ENCODE measurements around the gene PSMC2.
A peak's percentile ranks its signal among the peaks of the same experiment; 100 is the strongest.

PSMC2 gene

DNA sequence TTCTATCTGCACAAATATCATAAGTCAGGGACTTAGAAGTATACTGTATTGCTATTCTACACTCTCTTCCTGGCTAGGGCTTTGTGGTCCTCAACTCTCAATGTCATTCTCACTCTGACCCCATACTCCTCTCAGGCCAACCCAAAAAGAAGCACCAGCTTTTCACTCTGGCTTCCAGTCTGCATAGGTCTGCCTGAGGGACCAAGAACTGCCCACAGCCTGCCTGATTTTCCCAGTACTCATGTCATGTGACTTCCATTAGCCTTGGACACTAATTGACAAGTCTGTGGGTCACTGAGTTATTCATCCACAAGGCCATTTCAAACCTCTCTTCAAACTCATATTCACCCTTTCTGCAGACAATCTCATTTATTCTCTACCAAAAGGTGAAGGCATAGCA, 30.4 kb upstream of the PSMC2 start:
- DNase-seq (ENCODE audit: low spot score) = no peak

DNA sequence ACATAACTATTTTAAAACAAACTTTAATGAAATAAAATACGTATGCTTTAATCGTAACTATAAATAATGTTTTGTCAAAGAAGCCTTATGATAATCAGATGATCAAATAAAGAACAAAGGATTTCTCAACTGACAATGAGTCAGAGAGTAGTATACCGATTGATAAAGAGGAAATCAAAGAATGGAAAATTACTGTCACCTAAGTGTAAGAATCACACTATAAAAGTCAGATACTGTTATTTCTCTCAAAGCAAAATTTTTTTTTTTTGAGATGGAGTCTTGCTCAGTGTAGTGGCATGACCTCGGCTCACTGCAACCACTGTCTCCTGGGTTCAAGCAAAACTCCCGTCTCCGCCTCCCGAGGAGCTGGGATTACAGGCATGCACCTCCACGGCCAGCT, 21.7 kb upstream of the PSMC2 start:
- TF ChIP-seq, protein P1, sequence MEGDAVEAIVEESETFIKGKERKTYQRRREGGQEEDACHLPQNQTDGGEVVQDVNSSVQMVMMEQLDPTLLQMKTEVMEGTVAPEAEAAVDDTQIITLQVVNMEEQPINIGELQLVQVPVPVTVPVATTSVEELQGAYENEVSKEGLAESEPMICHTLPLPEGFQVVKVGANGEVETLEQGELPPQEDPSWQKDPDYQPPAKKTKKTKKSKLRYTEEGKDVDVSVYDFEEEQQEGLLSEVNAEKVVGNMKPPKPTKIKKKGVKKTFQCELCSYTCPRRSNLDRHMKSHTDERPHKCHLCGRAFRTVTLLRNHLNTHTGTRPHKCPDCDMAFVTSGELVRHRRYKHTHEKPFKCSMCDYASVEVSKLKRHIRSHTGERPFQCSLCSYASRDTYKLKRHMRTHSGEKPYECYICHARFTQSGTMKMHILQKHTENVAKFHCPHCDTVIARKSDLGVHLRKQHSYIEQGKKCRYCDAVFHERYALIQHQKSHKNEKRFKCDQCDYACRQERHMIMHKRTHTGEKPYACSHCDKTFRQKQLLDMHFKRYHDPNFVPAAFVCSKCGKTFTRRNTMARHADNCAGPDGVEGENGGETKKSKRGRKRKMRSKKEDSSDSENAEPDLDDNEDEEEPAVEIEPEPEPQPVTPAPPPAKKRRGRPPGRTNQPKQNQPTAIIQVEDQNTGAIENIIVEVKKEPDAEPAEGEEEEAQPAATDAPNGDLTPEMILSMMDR (IDR thresholded peaks at IDR 0.05; ENCODE audit: extremely low read depth, missing control alignments) = no peak
- DNase-seq (ENCODE audit: low spot score) = no peak

More for the DNA sequence above, 30.4 kb upstream of the PSMC2 start:
- TF ChIP-seq, protein P1 (IDR thresholded peaks at IDR 0.05; ENCODE audit: extremely low read depth, missing control alignments) = no peak

DNA sequence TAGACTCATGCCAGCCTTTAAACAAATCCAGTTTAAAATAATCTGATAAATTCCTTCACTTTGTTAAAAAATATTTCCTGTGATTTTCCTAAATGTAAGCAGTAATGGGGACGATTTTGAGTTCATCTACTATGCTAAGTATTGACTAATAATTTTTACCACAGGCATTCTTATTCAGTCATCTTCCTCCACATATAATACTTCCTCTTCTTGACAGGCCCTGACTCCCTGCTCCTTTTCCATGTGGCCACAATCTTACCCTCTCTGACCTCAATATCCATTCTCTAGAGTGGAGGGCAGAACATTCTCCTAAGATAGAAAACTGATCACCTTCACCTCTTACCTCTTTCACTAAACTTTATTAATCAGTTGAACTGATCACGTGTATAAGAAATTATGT, 10.7 kb upstream of the PSMC2 start:
- DNase-seq (ENCODE audit: low spot score) = no peak
- TF ChIP-seq, protein P1 (IDR thresholded peaks at IDR 0.05; ENCODE audit: extremely low read depth, missing control alignments) = no peak

DNA sequence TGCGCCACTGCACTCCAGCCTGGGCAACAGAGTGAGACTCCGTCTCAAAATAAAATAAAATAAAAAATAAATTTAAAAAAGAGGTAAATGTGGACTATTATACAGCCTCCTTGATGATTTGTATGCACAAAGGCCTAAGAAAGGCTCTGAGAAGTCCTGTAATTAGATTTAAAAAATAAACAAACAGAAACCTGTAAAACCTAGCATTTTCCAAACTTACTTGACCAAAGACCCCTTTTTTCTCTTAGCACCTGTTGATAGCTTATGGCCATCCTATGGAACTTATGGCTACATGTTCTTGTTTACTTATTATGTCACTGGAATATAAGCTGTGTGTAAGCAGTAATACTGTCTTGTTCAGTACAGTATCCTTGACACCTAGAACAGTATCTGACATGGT, 8.6 kb upstream of the PSMC2 start:
- TF ChIP-seq, protein P1 (IDR thresholded peaks at IDR 0.05; ENCODE audit: extremely low read depth, missing control alignments) = no peak
- no peak for DNase-seq (ENCODE audit: low spot score)

DNA sequence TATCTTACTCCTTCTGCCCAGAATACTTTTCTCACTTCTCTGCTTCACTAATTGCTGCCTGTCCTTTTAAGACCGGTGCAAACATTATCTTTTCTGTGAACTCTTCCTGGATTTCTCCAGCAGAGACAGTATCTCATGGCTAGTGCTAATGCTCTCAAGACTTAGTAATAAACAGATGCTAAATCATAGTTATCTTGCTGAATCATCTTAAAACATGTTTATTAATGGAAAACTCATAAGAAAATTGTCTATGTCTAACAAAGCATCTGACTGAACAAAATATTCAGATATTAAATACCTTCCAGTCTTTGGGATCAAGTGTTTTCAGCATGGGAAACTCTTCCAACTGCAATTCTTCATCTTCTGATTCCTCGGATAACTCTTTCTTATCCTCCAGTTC, 6.0 kb upstream of the PSMC2 start:
- TF ChIP-seq, protein P1 (IDR thresholded peaks at IDR 0.05; ENCODE audit: extremely low read depth, missing control alignments) = no peak

DNA sequence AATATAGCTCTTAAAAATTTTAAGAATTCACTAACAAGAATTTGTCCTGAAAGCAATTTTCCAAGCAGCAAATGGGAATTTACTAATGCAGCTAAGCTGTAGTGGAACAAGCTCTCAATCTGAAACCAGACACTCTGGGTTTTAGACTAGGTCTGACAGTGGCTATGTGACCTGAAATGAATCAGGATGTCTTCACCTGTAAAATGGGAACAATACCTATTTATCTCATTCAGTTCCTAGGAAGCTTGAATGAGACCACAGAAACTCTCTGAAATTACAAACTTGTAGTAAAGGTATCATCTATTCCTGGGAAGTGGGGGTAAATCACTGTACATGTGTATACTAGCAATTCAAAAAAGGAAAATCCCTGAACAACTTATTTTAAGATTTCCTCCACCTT, 4.1 kb upstream of the PSMC2 start:
- TF ChIP-seq, protein P1 (IDR thresholded peaks at IDR 0.05; ENCODE audit: extremely low read depth, missing control alignments) = no peak
- no peak for DNase-seq (ENCODE audit: low spot score)

More for the DNA sequence above, 6.0 kb upstream of the PSMC2 start:
- DNase-seq (ENCODE audit: low spot score) = no peak

DNA sequence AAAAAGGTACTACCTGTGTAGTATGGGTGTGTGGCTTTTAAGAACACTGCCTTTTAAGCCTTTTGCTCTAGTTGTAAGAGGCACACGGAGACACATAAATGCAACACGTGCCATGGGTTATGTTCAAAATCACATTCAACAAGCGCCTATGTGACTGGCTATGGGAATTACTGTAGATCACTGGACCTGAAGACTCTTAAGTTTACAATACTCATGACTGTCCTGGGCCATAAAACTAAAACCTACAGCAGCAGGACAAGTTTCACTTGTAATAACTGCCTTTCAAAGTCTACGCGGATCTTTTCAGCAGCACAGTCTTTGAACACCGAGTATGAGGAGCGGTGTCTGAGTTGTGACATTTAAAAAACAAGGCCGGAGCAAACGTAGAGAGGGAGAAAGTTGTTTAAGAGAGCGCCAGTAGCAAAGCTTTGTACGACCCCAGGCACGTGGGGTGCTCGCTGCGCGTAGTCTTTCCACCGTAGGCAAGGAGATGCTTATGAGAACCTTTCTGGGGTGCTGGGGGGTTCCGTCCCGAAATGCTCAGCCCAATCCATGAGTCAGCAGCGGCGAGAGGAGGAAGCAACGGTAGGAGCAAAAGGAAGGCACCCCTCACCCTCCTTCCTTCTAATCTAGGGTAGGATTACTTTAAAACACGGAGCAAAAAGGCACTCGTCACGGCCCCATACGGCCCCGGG, 3.5 kb upstream of the PSMC2 start:
- TF ChIP-seq, protein P1 (IDR thresholded peaks at IDR 0.05; ENCODE audit: extremely low read depth, missing control alignments) = no peak
- DNase-seq (ENCODE audit: low spot score) = peak; percentile 24

Measured in GM20000 (cell line).